ENCODE measurements around the gene KREMEN1. TPM values are rescaled to one million over a fixed set of nuclear protein-coding genes. Genes with fewer than 3 reads are reported as not detected.

The KREMEN1 gene
- total RNA-seq, 4 donors from 2014 or later: 7.6 to 15.9 (median 8.9) TPM

DNA sequence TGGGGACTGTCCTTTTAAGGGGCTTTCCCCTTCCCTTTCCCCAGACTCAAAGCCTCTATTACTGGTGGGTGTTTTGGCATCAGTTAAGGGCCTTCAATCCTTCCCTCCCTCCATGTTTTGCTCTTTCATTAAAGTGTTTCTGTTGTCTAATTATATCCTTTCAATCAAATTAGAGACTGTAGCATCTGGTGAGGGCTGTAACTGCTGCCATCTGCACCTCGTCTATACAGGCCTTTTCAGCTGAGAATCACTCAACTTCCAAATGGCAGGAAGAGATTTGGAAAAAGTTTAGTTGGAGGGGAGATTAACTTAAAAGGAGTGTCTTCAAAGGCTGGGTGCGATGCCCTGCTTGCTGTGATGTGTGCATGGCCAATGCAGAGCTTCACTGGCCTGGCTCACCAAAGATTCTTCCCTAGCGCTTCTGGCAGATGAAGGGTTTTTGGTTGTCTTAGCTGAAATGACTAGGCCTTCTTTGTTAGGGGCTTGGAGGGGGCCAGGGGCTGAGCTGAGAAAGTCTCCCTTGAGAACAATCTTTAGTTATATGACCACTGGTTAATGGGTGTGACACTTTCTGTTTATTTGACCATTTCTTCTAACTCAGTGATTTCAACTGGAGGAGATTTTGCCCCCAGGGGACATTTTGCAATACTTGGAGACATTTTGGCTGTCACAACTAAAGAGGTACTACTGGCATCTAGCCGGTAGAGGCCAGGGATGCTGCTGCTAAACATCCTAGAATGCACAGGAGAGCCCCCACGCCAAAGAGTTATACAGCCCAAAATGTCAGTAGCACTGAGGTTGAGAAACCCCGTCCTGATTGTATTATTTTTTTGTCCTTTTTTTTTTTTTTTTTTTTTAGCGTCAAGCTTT is 7.5 kb downstream of the KREMEN1 start:
- TF ChIP-seq, protein P1, sequence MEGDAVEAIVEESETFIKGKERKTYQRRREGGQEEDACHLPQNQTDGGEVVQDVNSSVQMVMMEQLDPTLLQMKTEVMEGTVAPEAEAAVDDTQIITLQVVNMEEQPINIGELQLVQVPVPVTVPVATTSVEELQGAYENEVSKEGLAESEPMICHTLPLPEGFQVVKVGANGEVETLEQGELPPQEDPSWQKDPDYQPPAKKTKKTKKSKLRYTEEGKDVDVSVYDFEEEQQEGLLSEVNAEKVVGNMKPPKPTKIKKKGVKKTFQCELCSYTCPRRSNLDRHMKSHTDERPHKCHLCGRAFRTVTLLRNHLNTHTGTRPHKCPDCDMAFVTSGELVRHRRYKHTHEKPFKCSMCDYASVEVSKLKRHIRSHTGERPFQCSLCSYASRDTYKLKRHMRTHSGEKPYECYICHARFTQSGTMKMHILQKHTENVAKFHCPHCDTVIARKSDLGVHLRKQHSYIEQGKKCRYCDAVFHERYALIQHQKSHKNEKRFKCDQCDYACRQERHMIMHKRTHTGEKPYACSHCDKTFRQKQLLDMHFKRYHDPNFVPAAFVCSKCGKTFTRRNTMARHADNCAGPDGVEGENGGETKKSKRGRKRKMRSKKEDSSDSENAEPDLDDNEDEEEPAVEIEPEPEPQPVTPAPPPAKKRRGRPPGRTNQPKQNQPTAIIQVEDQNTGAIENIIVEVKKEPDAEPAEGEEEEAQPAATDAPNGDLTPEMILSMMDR (IDR thresholded peaks at IDR 0.05; ENCODE audit: low read depth): no peak

DNA sequence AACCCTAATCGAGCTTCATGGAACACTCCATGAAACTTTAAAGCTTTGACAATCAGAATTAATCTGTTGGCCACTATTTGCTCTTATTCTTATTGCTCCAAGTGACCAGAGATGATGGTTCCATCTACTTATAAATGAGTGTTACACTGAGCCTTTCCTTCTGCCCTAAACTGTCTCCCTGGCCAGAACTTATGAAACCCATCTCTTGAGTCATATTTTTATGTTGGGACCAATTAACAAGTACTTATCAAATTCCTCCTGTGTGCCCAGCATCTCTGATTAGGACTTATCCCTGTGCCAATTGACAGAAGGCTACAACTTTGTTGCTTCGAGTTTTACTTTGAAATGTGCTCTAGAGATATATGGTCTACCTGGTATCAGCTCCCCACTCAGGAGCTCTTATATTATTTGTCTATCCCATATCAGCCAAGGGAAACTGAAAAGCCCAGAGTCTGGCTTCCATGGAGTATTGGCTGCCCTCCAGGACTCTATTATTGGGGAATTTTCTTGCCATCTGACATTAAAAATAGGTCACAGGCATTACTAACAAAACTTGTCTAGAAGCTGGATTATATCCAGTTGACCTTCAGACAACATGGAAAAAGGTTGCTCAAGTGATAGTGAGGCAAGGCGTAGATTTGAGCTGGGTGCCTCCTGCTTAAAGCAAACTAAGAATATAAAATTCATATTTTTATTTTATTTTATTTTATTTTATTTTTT is 8.8 kb downstream of the KREMEN1 start:
- TF ChIP-seq, protein P1 (IDR thresholded peaks at IDR 0.05; ENCODE audit: low read depth): no peak

DNA sequence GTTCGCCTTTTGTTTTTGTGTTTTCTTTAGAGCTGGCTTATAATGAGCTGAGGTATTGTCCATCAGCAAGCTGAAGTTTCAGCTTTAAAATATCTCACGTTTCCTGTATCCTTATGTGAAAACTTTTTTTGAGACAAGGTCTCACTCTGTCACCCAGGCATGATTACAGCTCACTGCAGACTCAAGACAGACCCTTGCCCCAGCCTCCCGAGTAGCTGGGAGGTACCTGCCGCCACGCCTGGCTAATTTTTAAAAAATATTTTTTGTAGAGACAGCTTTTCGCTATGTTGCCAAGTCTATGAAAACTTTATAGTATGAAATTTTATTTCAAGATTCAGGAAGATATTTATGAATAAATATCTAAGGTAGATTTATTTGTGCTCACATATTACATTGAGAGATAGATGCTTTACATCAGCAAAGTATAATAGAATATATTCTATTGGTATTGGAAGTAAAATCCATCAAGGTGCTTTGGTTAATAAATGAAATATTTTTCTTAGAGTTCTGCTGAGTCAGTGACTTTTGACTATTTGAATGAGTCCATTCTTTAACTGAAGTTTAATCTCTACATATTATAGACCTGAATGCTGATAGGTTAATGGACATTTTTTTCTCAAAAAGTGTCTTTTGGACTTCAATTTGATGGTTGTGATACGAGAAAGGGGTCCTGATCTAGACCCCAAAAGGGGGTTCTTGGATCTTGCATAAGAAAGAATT is 10.2 kb downstream of the KREMEN1 start:
- TF ChIP-seq, protein P1 (IDR thresholded peaks at IDR 0.05; ENCODE audit: low read depth): no peak

DNA sequence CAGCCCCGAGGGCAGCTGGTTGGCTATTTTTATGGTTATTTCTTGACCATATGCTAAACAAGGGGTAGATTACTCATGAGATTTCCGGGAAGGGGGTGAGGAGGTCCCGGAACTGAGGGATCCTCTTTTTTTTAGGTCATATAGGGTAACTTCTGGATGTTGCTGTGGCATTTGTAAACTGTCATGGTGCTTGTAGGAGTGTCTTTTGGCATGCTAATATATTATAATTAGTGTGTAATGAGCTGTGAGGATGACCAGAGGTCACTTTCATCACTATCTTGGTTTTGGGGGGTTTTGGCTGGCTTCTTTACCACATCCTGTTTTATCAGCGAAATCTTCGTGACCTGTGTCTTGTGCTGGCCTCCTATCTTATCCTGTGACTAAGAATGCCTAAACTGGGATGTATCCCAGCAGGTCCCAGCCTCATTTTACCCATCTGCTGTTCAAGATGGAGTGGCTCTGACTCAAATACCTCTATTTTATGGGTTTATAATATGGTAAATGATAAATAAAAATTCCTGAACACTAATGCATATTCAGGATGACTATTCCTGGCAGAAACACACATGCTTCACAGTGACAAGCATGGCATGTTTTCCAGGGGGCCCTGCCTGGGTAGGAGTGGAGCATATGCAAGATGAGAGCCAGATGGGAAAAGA is 11.2 kb downstream of the KREMEN1 start:
- TF ChIP-seq, protein P1 (IDR thresholded peaks at IDR 0.05; ENCODE audit: low read depth): no peak

DNA sequence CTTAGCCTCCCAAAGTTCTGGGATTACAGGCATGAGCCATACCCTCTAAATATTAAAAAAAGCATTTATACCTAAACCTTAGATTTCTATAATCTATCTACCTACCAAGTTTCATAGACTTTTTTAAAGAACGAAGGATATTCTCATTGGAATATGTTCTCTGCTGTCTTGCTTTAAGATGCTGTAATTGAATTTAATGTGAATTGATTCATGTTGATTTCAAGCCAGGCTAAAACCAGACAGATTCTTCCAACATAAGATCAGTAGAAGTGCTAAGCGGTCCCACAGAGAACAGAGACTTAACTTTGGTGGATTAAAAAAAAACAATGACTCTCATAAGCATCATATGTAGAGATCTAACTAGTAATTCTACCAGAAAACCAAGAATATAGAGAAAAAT is 14.2 kb downstream of the KREMEN1 start:
- TF ChIP-seq, protein P1 (IDR thresholded peaks at IDR 0.05; ENCODE audit: low read depth): no peak

DNA sequence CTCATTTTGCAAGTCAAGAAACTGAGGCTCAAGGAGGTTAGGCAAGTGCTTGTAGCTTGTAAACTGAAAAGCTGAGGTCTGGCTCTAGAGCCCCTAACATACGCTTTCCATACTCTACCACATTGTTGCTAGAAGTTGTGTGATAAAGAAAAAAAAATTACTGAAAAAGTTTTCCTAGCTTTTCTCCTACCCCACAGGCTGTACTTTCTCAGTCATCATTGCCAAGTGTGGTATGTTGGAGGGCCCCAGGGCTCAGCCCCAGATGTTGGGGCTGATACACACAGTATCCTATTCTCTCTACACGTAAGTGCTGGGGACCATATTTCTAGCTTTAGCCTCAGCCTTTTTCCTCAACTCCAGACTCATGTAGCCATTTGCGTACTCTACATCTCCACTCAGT is 16.0 kb downstream of the KREMEN1 start:
- TF ChIP-seq, protein P1 (IDR thresholded peaks at IDR 0.05; ENCODE audit: low read depth): no peak
